Stimulated activated CD8-positive, alpha-beta memory T cell treated with anti-CD3 and anti-CD28 coated beads, Interleukin-12 subunit alpha, Interleukin-12 subunit beta, amount 100 ng/mL, for 1 hour (primary cell): ENCODE results near the gene ARF1.

ENCODE experiments used
- DNase-seq: peaks from one replicate; pipeline ENCODE4 v3.0.0-alpha.2; 2020; ENCODE audit warnings: low read depth

The ARF1 gene

DNA sequence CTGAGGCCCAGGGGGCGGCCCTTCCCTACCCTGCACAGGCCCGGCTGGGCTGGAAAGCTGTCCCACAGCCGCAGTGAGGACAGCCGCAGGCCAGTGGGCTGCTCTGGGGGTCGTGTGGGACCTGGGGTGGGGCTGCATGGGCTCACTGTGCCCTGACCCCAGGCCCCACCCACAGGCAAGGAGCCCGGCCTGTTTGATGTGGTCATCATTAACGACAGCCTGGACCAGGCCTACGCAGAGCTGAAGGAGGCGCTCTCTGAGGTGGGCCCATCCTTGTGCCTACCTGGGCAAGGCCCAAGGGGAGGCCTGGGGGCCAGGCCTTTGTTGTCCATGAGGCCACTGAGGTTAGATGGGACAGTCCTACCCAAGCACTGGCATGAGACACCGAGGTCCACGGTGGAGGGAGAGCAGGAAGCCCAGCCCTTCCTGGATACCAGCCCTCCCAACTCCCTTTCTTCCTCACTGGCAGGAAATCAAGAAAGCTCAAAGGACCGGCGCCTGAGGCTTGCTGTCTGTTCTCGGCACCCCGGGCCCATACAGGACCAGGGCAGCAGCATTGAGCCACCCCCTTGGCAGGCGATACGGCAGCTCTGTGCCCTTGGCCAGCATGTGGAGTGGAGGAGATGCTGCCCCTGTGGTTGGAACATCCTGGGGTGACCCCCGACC is 65.8 kb downstream of the ARF1 start:
- no peak for DNase-seq
